Neural crest cell (in vitro differentiated cells): ENCODE results near the gene FUT3. TPM values are rescaled to one million over a fixed set of nuclear protein-coding genes. Genes with fewer than 3 reads are reported as not detected.

Source experiments
- DNase-seq: peaks from one replicate; pipeline ENCODE4 v3.0.0; 2021; ENCODE audit warnings: low read depth, mixed read lengths, low spot score
- H3K27ac Mint-ChIP-seq: one replicate; pipeline ENCODE4 v1.8.0; 2021; ENCODE audit warnings: mild to moderate bottlenecking, mixed read lengths; ENCODE audit not compliant: unreplicated experiment
- H3K27me3 Mint-ChIP-seq: 2 replicates; pipeline ENCODE4 v1.8.0; 2021; ENCODE audit warnings: low read depth, mild to moderate bottlenecking, mixed read lengths
- H3K36me3 Mint-ChIP-seq: 2 replicates; pipeline ENCODE4 v1.8.0; 2021; ENCODE audit warnings: low read depth, mild to moderate bottlenecking, mixed read lengths
- H3K4me1 Mint-ChIP-seq: 2 replicates; pipeline ENCODE4 v1.8.0; 2021; ENCODE audit warnings: mixed read lengths
- H3K4me3 Mint-ChIP-seq: one replicate; pipeline ENCODE4 v1.8.0; 2021; ENCODE audit warnings: mild to moderate bottlenecking, mixed read lengths
- H3K9me3 Mint-ChIP-seq: 2 replicates; pipeline ENCODE4 v1.8.0; 2021; ENCODE audit warnings: mixed read lengths
- CTCF ChIP-seq: fragments of 200-600 bp; sonication (generic); conservative IDR thresholded peaks from 2 replicates; pipeline ENCODE4 v1.5.0; 2021; ENCODE audit warnings: antibody characterized with exemption, mild to moderate bottlenecking
- total RNA-seq: library from RNA; stranded (reverse); gene quantifications from 2 replicates; pipeline ENCODE4 v1.2.1, GENCODE V29; 2021

Gene FUT3
- total RNA-seq, 1 donor from 2014 or later, result not detected

GRCh38 chr19:5824751-5825150, 26.5 kb downstream of the FUT3 start:
- Mint-ChIP-seq H3K4me1 (peaks cover 14% of the 10 kb centered on the region), H3K36me3 (no peaks in the 10 kb centered on the region), H3K9me3 (no peaks in the 10 kb centered on the region), H3K4me3 (no peak overlapping the region), H3K27me3 (peaks cover 9% of the 10 kb centered on the region), H3K27ac (no peak overlapping the region)
- no peak for DNase-seq
- TF ChIP-seq CTCF, result no peak

DNA sequence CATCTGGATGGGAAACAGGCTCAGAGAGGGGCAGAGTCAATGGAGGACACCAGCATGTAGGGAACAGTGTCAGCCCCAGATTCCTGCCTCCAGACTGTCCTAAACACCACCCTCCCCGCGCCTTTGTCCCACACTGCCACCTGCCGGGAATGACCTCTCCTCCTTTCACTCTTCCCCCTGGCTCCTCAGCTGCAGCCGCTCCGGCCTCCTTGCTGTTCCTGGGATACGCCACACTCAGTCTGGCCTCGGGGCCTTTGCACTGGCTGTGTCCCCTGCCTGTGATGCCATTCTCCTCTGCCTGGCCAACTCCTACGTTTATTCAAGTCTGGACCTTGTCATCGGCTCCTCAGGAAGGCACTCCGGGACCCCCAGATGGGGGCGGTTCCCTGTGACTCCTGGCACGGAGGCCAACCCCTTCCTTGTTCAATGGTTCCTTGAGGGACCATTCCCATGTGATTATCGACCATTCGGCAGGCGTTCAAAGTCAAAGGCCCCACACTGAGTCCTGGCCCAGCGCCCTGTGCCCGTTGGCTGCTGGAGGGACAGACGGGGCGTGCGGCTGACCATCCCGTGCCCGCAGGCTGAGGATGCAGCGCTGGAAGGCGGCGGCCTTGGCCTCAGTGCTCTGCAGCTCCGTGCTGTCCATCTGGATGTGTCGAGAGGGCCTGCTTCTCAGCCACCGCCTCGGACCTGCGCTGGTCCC, 27.5 kb downstream of the FUT3 start:
- peak; percentile 20 for TF ChIP-seq CTCF
- no peaks in the 10 kb centered on the region for H3K36me3 Mint-ChIP-seq
- peaks cover 13% of the 10 kb centered on the region for H3K4me1 Mint-ChIP-seq
- DNase-seq, result peak; percentile 36
- no peaks in the 10 kb centered on the region for H3K9me3 Mint-ChIP-seq
- H3K27ac Mint-ChIP-seq, result no peak overlapping the region
- no peak overlapping the region for H3K4me3 Mint-ChIP-seq
- peaks cover 9% of the 10 kb centered on the region for H3K27me3 Mint-ChIP-seq

DNA sequence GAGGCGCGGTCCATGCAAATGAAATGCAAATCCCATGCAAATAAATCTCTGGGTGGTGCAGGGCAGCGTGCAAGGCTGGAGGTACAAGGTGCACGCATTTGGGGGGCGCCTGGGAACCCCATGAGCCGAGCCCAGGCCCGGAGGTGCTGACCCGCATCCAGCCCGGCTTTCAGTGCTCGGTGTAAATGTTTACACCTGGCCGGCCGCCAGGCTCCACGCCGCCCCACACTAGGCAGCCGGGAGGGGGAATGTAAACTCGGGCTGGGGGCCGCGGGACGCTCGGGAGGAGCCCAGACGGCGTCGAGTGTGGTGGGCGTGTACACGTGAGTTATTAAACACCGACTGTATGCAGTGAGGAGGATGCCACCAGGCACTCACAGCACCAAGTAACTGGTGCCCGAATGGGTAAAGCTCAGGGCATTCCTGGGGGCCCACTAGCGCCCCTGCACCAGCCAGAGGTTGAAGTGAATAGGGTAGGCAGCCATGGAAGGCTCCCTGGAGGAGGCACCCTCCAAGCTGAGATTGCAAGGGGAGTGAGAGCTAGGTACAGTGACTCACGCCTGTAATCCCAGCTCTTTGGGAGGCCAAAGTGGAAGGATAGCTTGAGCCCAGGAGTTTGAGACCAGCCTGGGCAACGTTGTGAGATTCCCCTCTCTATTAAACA, 28.9 kb downstream of the FUT3 start:
- Mint-ChIP-seq H3K4me3 (no peak overlapping the region), H3K4me1 (peaks cover 6% of the 10 kb centered on the region), H3K27me3 (peaks cover 12% of the 10 kb centered on the region), H3K36me3 (no peaks in the 10 kb centered on the region), H3K9me3 (no peaks in the 10 kb centered on the region), H3K27ac (no peak overlapping the region)
- no peak for TF ChIP-seq CTCF
- DNase-seq, result no peak

- H3K27ac Mint-ChIP-seq, result no peak overlapping the region
- H3K4me3 Mint-ChIP-seq, result no peak overlapping the region
- DNase-seq, result no peak
- no peaks in the 10 kb centered on the region for H3K4me1 Mint-ChIP-seq
- H3K36me3 Mint-ChIP-seq, result no peaks in the 10 kb centered on the region
- TF ChIP-seq CTCF, result no peak
- H3K9me3 Mint-ChIP-seq, result no peaks in the 10 kb centered on the region
- peaks cover 15% of the 10 kb centered on the region for H3K27me3 Mint-ChIP-seq
Observed at GRCh38 chr19:5821521-5822180, 29.6 kb downstream of the FUT3 start.

DNA sequence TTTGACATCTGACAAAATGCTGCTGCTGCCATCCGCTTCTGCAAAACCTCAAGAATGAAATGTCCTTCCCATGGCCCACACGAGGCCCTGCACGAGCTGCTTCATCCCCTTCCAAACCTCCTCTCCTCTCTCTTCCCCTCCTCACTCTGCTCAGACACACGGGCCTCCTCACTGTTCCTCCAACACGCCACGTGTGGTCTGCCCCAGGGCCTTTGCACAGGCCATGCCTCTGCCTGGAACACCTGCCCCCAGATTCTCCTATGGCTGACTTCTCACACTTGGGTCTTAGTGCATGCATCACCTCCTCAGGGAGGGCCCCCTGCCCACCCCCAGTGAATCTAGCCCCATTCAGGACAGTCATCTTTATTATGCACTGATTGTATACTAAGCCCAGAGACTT, 30.5 kb downstream of the FUT3 start:
- Mint-ChIP-seq H3K9me3 (no peaks in the 10 kb centered on the region), H3K27me3 (peaks cover 17% of the 10 kb centered on the region), H3K36me3 (no peaks in the 10 kb centered on the region), H3K4me3 (no peak overlapping the region), H3K4me1 (no peaks in the 10 kb centered on the region), H3K27ac (no peak overlapping the region)
- no peak for TF ChIP-seq CTCF
- no peak for DNase-seq
